Testis (tissue), 3 donors: ENCODE data around the gene GFRA4. TPM values are rescaled to one million over a fixed set of nuclear protein-coding genes. Genes with fewer than 3 reads are reported as not detected.

Experiments used
- DNase-seq: peaks from one replicate; pipeline ENCODE4 v3.0.0-alpha.2; 2019
- H3K27ac ChIP-seq, 2 donors: fragments of 200-600 bp; sonication (generic); one replicate each; pipeline ENCODE4 v1.5.1; 2019
- H3K27me3 ChIP-seq: fragments of 200-600 bp; sonication (generic); one replicate; pipeline ENCODE4 v1.5.1; 2019
- H3K36me3 ChIP-seq: fragments of 200-600 bp; sonication (generic); one replicate; pipeline ENCODE4 v1.5.1; 2017; ENCODE audit warnings: low read depth; ENCODE audit errors: missing control alignments
- H3K4me1 ChIP-seq: fragments of 200-600 bp; sonication (generic); one replicate; pipeline ENCODE4 v1.5.1; 2019
- H3K4me3 ChIP-seq, 2 donors: fragments of 200-600 bp; sonication (generic); one replicate each; pipeline ENCODE4 v1.5.1; 2017 to 2019
- H3K9me3 ChIP-seq: fragments of 200-600 bp; sonication (generic); one replicate; pipeline ENCODE4 v1.5.1; 2017
- CTCF ChIP-seq, 3 experiments: fragments of 450-650 bp in 2 of 3; fragments of 200-600 bp in 1 of 3; sonication (generic) in 1 of 3; IDR thresholded peaks; one replicate each; pipeline ENCODE4 v1.5.1; 2016 to 2019; ENCODE audit warnings: antibody characterized with exemption in 3 of 3, mild to moderate bottlenecking in 2 of 3, moderate library complexity in 1 of 3
- POLR2A ChIP-seq: fragments of 450-650 bp; IDR thresholded peaks from one replicate; pipeline ENCODE4 v1.6.1; 2017; ENCODE audit warnings: antibody characterized with exemption, mild to moderate bottlenecking, moderate library complexity
- WGBS, 2 donors: methylation state at CpG; one replicate each; pipeline ENCODE4 v1.1.5; 2018; 5-methylcytosine and 5-hydroxymethylcytosine counted together
- intact Hi-C: fragments of 100-400 bp; cut with DNase I; formaldehyde crosslinking; loops from one replicate; pipeline ENCODE4 v1.15.1; 2023; ENCODE audit warnings: low total_unique reads
- polyA plus RNA-seq: library from polyadenylated mRNA; stranded (reverse); fragments of 350-450 nt; fragmentation: Illumina TruSeq; extraction: RNeasy Lipid Tissue Mini Kit (QIAGEN cat#74804); gene quantifications from one replicate; pipeline ENCODE4 v1.2.3, GENCODE V29; 2014; ENCODE audit warnings: low read depth, low replicate concordance; ENCODE audit not compliant: insufficient read depth
- total RNA-seq, 2 donors: library from RNA; depleted of rRNA; stranded (reverse); fragments of >200 nt; gene quantifications; one replicate each; pipeline ENCODE4 v1.2.3, GENCODE V29; 2016

Gene GFRA4
- total and polyA plus RNA-seq, 3 donors from 2014 or later, result 0.31 to 0.74 (median 0.51) TPM

GRCh38 chr20:3681931-3682781, 19.0 kb upstream of the GFRA4 start, which contains the start of gene ADAM33:
Gene ADAM33 (minus strand): TSS chr20:3682010. CDS start chr20:3682004, 6 bp downstream.
- Histone ChIP-seq H3K36me3 (no peaks in the 10 kb centered on the region), H3K9me3 (no peaks in the 10 kb centered on the region), H3K4me3 (peak within 1 kb of the TSS; percentile 51 to 64), H3K27me3 (no peaks in the 10 kb centered on the region), H3K27ac (peak within 1 kb of the TSS; percentile 56 to 59), H3K4me1 (peaks cover 24% of the 10 kb centered on the region)
- intact Hi-C loops, result no loop called here
- TF ChIP-seq CTCF (IDR thresholded peaks at IDR 0.05), result no peak
- no peak for TF ChIP-seq POLR2A
- WGBS, 2 donors, result 13 to 22% methylated on average over 12 to 45 of the region's 65 CpGs
- peak; percentile 31 for DNase-seq

GRCh38 chr20:3681352-3681930, 18.2 kb upstream of the GFRA4 start:
- 12 to 14% methylated on average over 16 to 30 of the region's 32 CpGs for WGBS, 2 donors
- Histone ChIP-seq H3K27me3 (no peaks in the 10 kb centered on the region), H3K27ac (peak overlapping the region; percentile 56 to 59), H3K9me3 (no peaks in the 10 kb centered on the region), H3K4me3 (peak overlapping the region; percentile 51 to 64), H3K36me3 (no peaks in the 10 kb centered on the region), H3K4me1 (peaks cover 27% of the 10 kb centered on the region)
- intact Hi-C loops, result no loop called here
- no peak for TF ChIP-seq CTCF (IDR thresholded peaks at IDR 0.05)
- no peak for TF ChIP-seq POLR2A
- DNase-seq, result no peak

- Histone ChIP-seq H3K36me3 (no peaks in the 10 kb centered on the region), H3K27ac (peak overlapping the region; percentile 44 to 59), H3K4me3 (peak overlapping the region; percentile 51 to 64), H3K27me3 (no peaks in the 10 kb centered on the region), H3K4me1 (peaks cover 27% of the 10 kb centered on the region), H3K9me3 (no peaks in the 10 kb centered on the region)
- TF ChIP-seq CTCF (IDR thresholded peaks at IDR 0.05) (no peak), POLR2A (no peak)
- intact Hi-C loops, result no loop called here
- WGBS, 2 donors, result 51 to 65% methylated on average over 10 to 15 of the region's 15 CpGs
- DNase-seq, result no peak
Observed at GRCh38 chr20:3680701-3681351, 17.6 kb upstream of the GFRA4 start.

GRCh38 chr20:3679749-3680700, 16.8 kb upstream of the GFRA4 start:
- DNase-seq, result peak; percentile 63
- Histone ChIP-seq H3K4me3 (no peak overlapping the region), H3K27me3 (no peaks in the 10 kb centered on the region), H3K27ac (peak overlapping the region; percentile 44 to 59), H3K36me3 (no peaks in the 10 kb centered on the region), H3K4me1 (peaks cover 27% of the 10 kb centered on the region), H3K9me3 (no peaks in the 10 kb centered on the region)
- WGBS, 2 donors, result 56 to 61% methylated on average over 14 to 18 of the region's 18 CpGs
- TF ChIP-seq POLR2A, result no peak
- no peak for TF ChIP-seq CTCF (IDR thresholded peaks at IDR 0.05)
- intact Hi-C loops, result loop anchor here (5.0 kb wide), 1 partner anchor 32 kb away; the partner anchor contains the start of gene SIGLEC1
